ENCODE data around the gene SPTBN5. TPM values are rescaled to one million over a fixed set of nuclear protein-coding genes. Genes with fewer than 3 reads are reported as not detected.

Gene SPTBN5
- total and polyA plus RNA-seq, 2 experiments from 2014 or later: 0.57 to 1.1 TPM

DNA sequence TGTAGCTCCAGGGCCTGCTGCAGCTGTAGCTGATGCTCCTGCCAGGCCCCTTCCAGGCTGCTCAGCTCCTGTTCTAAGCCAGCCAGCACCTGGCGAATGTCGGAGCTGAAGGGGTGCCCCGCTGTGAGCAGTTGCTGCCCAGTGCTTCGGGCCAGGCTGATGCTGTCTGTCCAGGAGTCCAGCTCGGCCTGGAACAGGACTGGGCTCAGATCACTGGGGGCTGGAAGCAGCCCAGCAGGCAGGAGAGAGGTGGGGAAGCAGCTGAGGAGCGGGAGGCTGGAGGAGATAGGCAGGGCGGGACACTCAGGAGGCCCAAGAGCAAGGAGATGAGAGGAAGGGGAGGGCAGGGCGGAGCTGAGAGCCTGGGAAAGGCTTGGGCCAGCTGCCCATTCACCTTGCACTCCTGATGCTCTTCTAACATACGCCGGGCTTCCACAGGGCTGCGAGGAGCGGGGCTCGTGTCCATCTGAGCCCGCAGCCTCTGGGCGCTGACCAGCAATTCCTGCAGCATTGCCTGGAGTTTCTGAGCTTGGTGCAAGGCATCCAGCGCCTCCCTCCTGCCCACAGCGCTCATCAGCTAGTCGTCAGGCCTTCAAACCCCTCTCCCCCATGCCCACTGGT, 32.0 kb downstream of the SPTBN5 start (continued):
- TF ChIP-seq, protein P1, sequence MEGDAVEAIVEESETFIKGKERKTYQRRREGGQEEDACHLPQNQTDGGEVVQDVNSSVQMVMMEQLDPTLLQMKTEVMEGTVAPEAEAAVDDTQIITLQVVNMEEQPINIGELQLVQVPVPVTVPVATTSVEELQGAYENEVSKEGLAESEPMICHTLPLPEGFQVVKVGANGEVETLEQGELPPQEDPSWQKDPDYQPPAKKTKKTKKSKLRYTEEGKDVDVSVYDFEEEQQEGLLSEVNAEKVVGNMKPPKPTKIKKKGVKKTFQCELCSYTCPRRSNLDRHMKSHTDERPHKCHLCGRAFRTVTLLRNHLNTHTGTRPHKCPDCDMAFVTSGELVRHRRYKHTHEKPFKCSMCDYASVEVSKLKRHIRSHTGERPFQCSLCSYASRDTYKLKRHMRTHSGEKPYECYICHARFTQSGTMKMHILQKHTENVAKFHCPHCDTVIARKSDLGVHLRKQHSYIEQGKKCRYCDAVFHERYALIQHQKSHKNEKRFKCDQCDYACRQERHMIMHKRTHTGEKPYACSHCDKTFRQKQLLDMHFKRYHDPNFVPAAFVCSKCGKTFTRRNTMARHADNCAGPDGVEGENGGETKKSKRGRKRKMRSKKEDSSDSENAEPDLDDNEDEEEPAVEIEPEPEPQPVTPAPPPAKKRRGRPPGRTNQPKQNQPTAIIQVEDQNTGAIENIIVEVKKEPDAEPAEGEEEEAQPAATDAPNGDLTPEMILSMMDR (conservative IDR thresholded peaks at IDR 0.05; ENCODE audit: low read depth in 2 of 2): no peak

DNA sequence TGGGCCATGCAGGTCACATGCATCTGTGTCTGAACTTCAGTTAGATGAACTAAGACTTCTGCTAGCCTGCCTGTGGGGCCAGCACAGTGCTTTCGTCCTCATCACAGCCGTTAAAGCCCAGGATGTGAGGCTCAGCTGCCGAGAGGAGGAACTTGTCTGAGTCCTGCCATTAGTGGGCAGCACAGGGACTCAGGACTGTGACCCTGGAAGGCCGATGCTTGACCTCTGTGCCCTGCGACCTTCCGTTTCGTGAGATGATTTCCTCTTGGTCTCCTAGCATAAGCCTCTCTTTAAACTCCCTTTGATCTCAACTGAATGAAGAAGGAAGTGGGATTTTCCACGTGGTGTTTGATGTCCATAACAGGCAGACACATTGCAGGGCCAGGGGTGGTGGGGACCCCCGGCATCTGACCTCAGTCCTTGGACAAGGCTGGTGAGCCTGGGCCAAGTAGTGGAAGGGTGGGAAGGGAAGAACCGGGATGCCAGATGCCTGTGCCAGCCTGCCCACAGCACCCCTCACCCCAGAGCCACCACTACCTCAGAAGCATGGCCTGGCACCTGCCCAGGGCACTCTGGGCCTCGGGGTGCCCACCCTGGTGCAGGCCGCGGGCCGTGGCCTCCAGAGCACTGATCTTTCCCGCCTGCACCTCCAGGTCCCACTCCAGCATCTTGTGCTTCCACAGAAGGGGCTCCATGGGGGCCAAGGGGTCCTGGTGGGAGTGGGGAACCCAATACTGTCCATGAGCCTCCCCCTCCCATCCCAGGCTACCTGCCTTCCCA, 33.6 kb downstream of the SPTBN5 start:
- DNase-seq (ENCODE audit: low spot score) (no peak), ATAC-seq (no peak)
- H3K9me3 Mint-ChIP-seq: no peaks in the 10 kb centered on the region
- TF ChIP-seq ZNF114 (CRISPR knock-in tag; IDR thresholded peaks at IDR 0.05): no peak
- TF ChIP-seq, protein P1 (conservative IDR thresholded peaks at IDR 0.05; ENCODE audit: low read depth in 2 of 2): peak; percentile 19 to 48; a peak in 3 of 4 replicates
- Histone ChIP-seq H4K20me1 (replicated peaks; ENCODE audit: insufficient read depth) (no peaks in the 10 kb centered on the region), H3K27ac (ENCODE audit: low read depth) (no peak overlapping the region), H2AFZ (no peak overlapping the region; the same call in 1 of the 2 replicates), H3K79me2 (replicated peaks; ENCODE audit: insufficient read depth) (no peaks in the 10 kb centered on the region), H3K4me3 (no peak overlapping the region), H3K4me1 (ENCODE audit: insufficient read depth) (no peaks in the 10 kb centered on the region), H3K4me2 (no peak overlapping the region), H3F3A (replicated peaks; ENCODE audit: low read depth) (no peaks in the 10 kb centered on the region), H3K9me2 (ENCODE audit: insufficient read depth) (no peaks in the 10 kb centered on the region), H3K27me3 (ENCODE audit: insufficient read depth) (no peaks in the 10 kb centered on the region), H3K36me3 (ENCODE audit: insufficient read depth) (no peaks in the 10 kb centered on the region)
- no peaks in the 10 kb centered on the region for H3K36me3 Mint-ChIP-seq (ENCODE audit: low read depth)
- H3K27me3 Mint-ChIP-seq (ENCODE audit: insufficient read depth, low read depth, poor library complexity): peaks cover 6% of the 10 kb centered on the region
- peaks cover 20% of the 10 kb centered on the region for H3K4me1 Mint-ChIP-seq
- no peak overlapping the region for H3K4me3 Mint-ChIP-seq
- no peak overlapping the region for H3K27ac Mint-ChIP-seq

DNA sequence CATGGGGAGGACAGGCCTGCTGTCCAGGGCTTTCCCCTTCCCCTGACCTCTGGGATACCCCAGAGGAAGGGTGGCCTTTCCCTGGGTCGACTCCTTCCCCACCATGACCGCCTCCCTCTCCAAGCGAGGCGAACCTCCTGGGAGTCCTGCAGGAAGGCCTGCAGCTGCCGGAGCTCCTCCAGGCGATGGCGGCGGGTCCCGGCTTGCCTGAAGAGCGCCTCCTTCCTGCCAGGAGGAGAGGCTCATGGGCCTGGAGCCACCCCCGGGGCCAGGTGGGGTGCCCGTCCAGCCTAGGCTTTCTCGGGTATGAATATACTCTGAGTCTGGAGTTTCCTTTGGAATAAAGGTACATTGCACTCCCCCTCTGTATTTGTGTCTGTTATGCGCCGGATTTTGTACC, 35.1 kb downstream of the SPTBN5 start:
- peak; percentile 41 for DNase-seq (ENCODE audit: low spot score)
- Mint-ChIP-seq H3K9me3 (no peaks in the 10 kb centered on the region), H3K4me1 (peaks cover 12% of the 10 kb centered on the region), H3K27me3 (ENCODE audit: insufficient read depth, low read depth, poor library complexity) (peaks cover 9% of the 10 kb centered on the region), H3K4me3 (no peak overlapping the region), H3K36me3 (ENCODE audit: low read depth) (no peaks in the 10 kb centered on the region), H3K27ac (no peak overlapping the region)
- Histone ChIP-seq H3K9me2 (ENCODE audit: insufficient read depth) (no peaks in the 10 kb centered on the region), H3K27me3 (ENCODE audit: insufficient read depth) (no peaks in the 10 kb centered on the region), H3F3A (replicated peaks; ENCODE audit: low read depth) (no peaks in the 10 kb centered on the region), H3K4me2 (no peak overlapping the region), H3K27ac (ENCODE audit: low read depth) (no peak overlapping the region), H3K4me3 (no peak overlapping the region), H3K4me1 (ENCODE audit: insufficient read depth) (no peaks in the 10 kb centered on the region), H2AFZ (no peak overlapping the region), H4K20me1 (replicated peaks; ENCODE audit: insufficient read depth) (no peaks in the 10 kb centered on the region), H3K79me2 (replicated peaks; ENCODE audit: insufficient read depth) (no peaks in the 10 kb centered on the region), H3K36me3 (ENCODE audit: insufficient read depth) (no peaks in the 10 kb centered on the region)
- TF ChIP-seq, protein P1 (conservative IDR thresholded peaks at IDR 0.05; ENCODE audit: low read depth in 2 of 2): peak; percentile 42 to 50
- TF ChIP-seq, protein P2, sequence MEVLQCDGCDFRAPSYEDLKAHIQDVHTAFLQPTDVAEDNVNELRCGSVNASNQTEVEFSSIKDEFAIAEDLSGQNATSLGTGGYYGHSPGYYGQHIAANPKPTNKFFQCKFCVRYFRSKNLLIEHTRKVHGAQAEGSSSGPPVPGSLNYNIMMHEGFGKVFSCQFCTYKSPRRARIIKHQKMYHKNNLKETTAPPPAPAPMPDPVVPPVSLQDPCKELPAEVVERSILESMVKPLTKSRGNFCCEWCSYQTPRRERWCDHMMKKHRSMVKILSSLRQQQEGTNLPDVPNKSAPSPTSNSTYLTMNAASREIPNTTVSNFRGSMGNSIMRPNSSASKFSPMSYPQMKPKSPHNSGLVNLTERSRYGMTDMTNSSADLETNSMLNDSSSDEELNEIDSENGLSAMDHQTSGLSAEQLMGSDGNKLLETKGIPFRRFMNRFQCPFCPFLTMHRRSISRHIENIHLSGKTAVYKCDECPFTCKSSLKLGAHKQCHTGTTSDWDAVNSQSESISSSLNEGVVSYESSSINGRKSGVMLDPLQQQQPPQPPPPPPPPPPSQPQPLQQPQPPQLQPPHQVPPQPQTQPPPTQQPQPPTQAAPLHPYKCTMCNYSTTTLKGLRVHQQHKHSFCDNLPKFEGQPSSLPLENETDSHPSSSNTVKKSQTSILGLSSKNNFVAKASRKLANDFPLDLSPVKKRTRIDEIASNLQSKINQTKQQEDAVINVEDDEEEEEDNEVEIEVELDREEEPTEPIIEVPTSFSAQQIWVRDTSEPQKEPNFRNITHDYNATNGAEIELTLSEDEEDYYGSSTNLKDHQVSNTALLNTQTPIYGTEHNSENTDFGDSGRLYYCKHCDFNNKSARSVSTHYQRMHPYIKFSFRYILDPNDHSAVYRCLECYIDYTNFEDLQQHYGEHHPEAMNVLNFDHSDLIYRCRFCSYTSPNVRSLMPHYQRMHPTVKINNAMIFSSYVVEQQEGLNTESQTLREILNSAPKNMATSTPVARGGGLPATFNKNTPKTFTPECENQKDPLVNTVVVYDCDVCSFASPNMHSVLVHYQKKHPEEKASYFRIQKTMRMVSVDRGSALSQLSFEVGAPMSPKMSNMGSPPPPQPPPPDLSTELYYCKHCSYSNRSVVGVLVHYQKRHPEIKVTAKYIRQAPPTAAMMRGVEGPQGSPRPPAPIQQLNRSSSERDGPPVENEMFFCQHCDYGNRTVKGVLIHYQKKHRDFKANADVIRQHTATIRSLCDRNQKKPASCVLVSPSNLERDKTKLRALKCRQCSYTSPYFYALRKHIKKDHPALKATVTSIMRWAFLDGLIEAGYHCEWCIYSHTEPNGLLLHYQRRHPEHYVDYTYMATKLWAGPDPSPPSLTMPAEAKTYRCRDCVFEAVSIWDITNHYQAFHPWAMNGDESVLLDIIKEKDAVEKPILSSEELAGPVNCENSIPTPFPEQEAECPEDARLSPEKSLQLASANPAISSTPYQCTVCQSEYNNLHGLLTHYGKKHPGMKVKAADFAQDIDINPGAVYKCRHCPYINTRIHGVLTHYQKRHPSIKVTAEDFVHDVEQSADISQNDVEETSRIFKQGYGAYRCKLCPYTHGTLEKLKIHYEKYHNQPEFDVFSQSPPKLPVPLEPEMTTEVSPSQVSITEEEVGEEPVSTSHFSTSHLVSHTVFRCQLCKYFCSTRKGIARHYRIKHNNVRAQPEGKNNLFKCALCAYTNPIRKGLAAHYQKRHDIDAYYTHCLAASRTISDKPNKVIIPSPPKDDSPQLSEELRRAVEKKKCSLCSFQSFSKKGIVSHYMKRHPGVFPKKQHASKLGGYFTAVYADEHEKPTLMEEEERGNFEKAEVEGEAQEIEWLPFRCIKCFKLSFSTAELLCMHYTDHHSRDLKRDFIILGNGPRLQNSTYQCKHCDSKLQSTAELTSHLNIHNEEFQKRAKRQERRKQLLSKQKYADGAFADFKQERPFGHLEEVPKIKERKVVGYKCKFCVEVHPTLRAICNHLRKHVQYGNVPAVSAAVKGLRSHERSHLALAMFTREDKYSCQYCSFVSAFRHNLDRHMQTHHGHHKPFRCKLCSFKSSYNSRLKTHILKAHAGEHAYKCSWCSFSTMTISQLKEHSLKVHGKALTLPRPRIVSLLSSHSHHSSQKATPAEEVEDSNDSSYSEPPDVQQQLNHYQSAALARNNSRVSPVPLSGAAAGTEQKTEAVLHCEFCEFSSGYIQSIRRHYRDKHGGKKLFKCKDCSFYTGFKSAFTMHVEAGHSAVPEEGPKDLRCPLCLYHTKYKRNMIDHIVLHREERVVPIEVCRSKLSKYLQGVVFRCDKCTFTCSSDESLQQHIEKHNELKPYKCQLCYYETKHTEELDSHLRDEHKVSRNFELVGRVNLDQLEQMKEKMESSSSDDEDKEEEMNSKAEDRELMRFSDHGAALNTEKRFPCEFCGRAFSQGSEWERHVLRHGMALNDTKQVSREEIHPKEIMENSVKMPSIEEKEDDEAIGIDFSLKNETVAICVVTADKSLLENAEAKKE (CRISPR knock-in tag; IDR thresholded peaks at IDR 0.05): no peak
- peak; percentile 13 for ATAC-seq
